HepG2 (cell line): ENCODE results near the gene RNF4. TPM values are rescaled to one million over a fixed set of nuclear protein-coding genes. Genes with fewer than 3 reads are reported as not detected.

Source experiments
- MLXIP ChIP-seq: sonication (generic); formaldehyde crosslinking; IDR thresholded peaks from 2 replicates; pipeline ENCODE4 v1.9.0; 2021; ENCODE audit warnings: missing genetic modification reagents, borderline replicate concordance
- RBAK ChIP-seq: sonication (generic); formaldehyde crosslinking; IDR thresholded peaks from 2 replicates; pipeline ENCODE4 v1.5.1; 2020; ENCODE audit warnings: mild to moderate bottlenecking, missing genetic modification reagents
- REST ChIP-seq, 2 experiments: IDR thresholded peaks; 2 replicates each; pipeline ENCODE4 v1.6.1; 2011 to 2012; ENCODE audit warnings: low read length in 2 of 2, borderline replicate concordance in 1 of 2, low read depth in 1 of 2, mild to moderate bottlenecking in 1 of 2, moderate library complexity in 1 of 2
- ZBTB2 ChIP-seq: sonication (generic); formaldehyde crosslinking; IDR thresholded peaks from 2 replicates; pipeline ENCODE4 v1.8.0; 2022; ENCODE audit warnings: low read depth, missing genetic modification reagents
- ZFAT ChIP-seq: sonication (generic); formaldehyde crosslinking; conservative IDR thresholded peaks from 2 replicates; pipeline ENCODE4 v1.8.1; 2023; ENCODE audit warnings: missing genetic modification reagents, inconsistent platforms
- ZHX1 ChIP-seq: sonication (generic); formaldehyde crosslinking; IDR thresholded peaks from 2 replicates; pipeline ENCODE4 v1.8.1; 2022; ENCODE audit warnings: low read depth, mild to moderate bottlenecking, missing genetic modification reagents
- ZNF354B ChIP-seq: sonication (generic); formaldehyde crosslinking; IDR thresholded peaks from 2 replicates; pipeline ENCODE4 v1.8.0; 2022; ENCODE audit warnings: mild to moderate bottlenecking, missing genetic modification reagents
- ZSCAN12 ChIP-seq: sonication (generic); formaldehyde crosslinking; IDR thresholded peaks from 2 replicates; pipeline ENCODE4 v1.9.0; 2021; ENCODE audit warnings: mild to moderate bottlenecking, missing genetic modification reagents
- polyA plus RNA-seq, 8 experiments: library from polyadenylated mRNA; depleted of rRNA in 3 of 8; stranded (reverse) in 7 of 8; unstranded in 1 of 8; fragments of >200 nt; fragmentation: Illumina TruSeq in 4 of 8; extraction: Trizol in 4 of 8; gene quantifications; 2 replicates each; pipeline versions ENCODE4 v1.2.1 to v1.2.3, GENCODE V29; 2011 to 2016; ENCODE audit warnings: low read depth in 4 of 8, missing spikeins in 1 of 8, mixed read lengths in 1 of 8; ENCODE audit not compliant: insufficient read depth in 1 of 8
- total RNA-seq, 5 experiments: library from RNA; depleted of rRNA; stranded (reverse); fragments of >200 nt; fragmentation: Illumina TruSeq; extraction: Trizol; gene quantifications; 2 replicates each; pipeline ENCODE4 v1.2.3, GENCODE V29; 2016; ENCODE audit warnings: low read depth in 1 of 5

The RNF4 gene
- total and polyA plus RNA-seq, 2 of the 13 experiments (the other 11 are each of a cell fraction or from before 2014, with no cell fraction given): 38.1 to 45.1 TPM

- TF ChIP-seq ZSCAN12: no peak
- no peak for TF ChIP-seq MLXIP (CRISPR knock-in tag)
- TF ChIP-seq REST (IDR thresholded peaks at IDR 0.05; ENCODE audit: borderline replicate concordance in 1 of 2, low read depth in 1 of 2, low read length in 2 of 2): no peak
- no peak for TF ChIP-seq ZHX1 (CRISPR knock-in tag)
- TF ChIP-seq ZNF354B (CRISPR knock-in tag): no peak
- no peak for TF ChIP-seq RBAK (CRISPR knock-in tag)
- TF ChIP-seq ZBTB2 (CRISPR knock-in tag): no peak
- no peak for TF ChIP-seq ZFAT (CRISPR knock-in tag)
These were observed 18.7 kb downstream of the RNF4 start (continued) for GRCh38 chr4:2487632-2488031.
